Fibroblast of peridontal ligament (primary cell): ENCODE results near the gene TAS2R60.
A peak's percentile ranks its signal among the peaks of the same experiment; 100 is the strongest.
"Not testable (repeated sequence)": the region's sequence is repeated elsewhere in the genome, so short reads cannot be mapped to it uniquely, and the experiment has no call there.

Source experiments
- DNase-seq: peaks from one replicate; pipeline ENCODE4 v3.0.0-alpha.2; 2010; ENCODE audit errors: extremely low read depth

TAS2R60 gene

GRCh38 chr7:143410521-143411004 is 32.7 kb upstream of the TAS2R60 start:
- DNase-seq, result peak; percentile 70

GRCh38 chr7:143411976-143412708 is 31.1 kb upstream of the TAS2R60 start:
- DNase-seq, result no peak

DNA sequence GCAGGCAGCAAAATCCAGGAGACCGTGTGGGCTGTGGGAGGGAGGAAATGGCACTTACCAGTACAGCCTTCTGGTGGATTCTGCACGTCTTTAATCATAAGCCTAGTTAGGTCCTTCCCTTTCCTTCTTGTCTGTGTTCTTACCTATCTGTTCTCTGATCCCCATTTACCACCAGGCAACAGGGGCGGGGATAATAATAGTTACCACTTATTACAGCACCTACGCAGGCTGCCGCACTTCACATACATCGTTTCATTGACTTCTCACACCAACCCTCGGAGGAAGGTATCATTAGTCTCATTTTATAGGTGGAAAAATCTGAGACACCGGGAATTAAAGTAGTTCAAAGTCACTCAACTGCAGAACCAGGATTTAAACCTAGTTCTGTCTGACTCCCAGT is 30.1 kb upstream of the TAS2R60 start:
- no peak for DNase-seq

DNA sequence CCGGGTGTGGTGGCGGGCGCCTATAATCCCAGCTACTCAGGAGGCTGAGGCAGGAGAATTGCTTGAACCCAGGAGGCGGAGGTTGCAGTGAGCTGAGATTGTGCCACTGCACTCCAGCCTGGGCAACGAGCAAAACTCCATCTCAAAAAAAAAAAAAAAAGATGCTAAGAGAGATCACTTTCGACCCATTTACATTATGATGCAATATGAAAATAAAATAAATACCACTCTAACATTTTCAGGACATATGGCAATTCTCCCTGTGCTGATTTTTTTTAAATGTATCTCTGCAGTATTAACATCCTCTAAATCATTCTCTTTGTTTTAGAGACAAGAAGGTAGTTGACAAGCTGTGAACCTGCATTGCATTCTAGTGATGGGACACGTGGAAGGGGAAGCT is 28.0 kb upstream of the TAS2R60 start:
- peak; percentile 39 for DNase-seq

GRCh38 chr7:143415742-143416397 is 27.4 kb upstream of the TAS2R60 start:
- DNase-seq, result no peak

DNA sequence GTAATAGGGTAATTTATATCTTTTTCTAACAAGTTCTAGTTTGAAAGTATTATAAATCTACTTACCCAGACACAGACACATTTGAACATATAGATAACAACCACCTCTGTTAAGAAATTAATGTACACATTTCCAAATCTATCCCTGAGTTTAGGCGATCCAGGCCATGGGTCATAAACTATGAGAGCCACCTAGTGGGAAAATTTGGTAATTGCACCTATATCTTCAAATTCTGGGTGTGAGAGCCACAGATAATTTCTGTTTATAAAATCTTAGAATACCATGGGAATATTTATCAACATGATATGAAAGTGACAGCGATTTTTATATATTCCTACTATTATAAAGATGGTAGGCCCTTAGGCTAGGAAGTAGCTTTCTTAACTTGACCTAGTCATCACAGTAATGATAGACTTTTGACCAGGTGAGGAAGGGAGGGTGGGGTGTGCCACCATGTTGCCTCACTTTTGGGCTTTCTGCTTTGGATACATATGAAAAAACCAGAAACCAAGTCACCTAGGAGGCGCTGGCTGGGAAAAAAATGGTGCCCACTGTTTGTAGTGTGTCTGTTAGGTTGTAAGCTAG is 26.6 kb upstream of the TAS2R60 start:
- peak; percentile 75 for DNase-seq

GRCh38 chr7:143417734-143418383 is 25.4 kb upstream of the TAS2R60 start:
- no peak for DNase-seq

DNA sequence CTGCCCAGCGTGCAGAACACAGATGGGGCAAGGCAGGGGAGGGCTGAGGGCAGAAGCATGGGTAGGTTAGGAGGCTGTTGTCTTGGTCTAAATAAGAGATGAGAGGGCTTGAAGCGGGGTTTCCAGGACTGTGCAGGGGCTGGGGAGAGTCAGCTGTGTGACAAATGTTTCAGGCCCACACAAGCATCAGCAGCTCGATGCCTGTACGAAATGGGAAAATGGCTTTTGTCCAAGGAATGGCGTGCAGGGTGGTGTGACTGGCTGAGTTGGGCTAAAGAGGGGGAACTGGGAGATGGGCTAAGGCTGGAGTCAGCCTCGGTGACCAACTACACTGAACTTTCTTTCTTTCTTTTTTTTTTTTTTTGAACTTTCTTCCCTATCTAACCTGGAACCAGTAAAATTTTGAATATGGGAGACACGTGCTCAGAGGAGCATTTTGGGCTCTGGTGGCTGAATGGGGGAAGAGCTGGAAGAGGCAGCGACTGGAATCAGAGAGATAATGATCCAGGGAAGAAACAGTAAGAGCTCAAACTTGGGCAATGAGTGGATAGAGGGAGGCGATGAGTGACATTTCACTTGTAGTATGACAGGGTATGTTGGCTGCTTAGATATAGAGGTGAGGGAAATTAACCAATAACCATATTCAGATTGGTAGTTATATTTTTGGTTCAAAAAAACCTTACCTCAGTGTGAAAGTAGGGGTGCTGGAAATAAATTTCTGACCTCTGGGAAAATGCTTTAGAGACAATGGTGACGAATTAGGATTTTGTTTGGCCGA is 24.4 kb upstream of the TAS2R60 start:
- DNase-seq, result no peak

- no peak for DNase-seq
These were observed 23.4 kb upstream of the TAS2R60 start for GRCh38 chr7:143419880-143420279.

GRCh38 chr7:143420624-143421023 is 22.6 kb upstream of the TAS2R60 start:
- not testable (repeated sequence) for DNase-seq

- no peak for DNase-seq
These were observed 21.2 kb upstream of the TAS2R60 start for GRCh38 chr7:143422033-143422432.

- not testable (repeated sequence) for DNase-seq
These were observed 18.8 kb upstream of the TAS2R60 start for GRCh38 chr7:143424476-143424875.

DNA sequence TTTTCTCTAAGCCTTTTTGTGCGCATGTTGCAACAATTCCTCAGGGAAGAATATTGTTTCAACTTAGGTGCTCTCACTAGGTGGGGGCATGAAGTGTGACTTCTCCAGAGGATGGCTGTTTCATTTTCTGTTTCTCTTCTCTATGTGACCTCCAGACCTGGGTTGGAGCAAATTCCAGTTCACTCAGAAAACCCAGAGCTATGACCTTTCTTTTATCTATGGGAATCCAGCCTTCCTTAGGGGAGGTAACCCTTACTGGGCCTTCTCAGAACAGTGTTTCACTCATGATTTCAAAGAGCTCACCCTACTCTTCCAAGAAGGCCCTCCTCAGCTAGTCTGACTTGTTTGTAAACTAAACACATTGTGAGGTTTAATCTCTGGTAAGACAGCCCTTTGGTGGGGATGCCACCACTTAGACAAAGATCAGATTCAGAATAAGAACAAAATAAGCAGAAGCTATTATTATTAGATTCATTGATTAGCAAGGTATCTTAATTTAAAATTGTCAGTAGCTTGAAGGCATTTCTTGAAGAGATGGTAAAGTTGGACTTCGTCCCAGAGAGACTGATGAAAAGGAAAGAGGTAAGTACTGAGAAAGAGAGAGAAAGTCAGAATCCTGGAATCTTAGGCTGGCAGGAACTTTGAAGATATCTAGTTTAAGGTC is 16.6 kb upstream of the TAS2R60 start:
- no peak for DNase-seq

GRCh38 chr7:143429770-143430698 is 13.2 kb upstream of the TAS2R60 start:
- peak; percentile 30 for DNase-seq

GRCh38 chr7:143431109-143431508 is 12.1 kb upstream of the TAS2R60 start:
- DNase-seq, result no peak

DNA sequence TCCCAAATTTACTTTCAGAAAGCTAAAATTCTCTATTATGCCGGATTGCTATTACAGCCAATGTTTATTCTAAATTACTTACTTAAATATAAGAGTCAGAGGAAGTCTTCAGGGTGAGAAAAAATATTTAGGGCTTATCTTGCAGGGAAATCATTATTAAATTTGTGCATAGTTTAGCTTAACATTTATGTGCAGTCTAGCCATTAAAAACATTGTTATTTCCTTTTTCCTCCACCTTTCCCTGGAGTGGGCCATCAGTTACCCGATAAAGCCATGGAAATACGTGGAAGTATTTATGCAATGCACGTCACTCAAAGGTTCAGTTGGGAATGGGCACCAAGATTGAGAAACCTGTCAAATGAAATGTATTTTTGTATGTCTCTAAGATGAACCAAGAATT is 9.5 kb upstream of the TAS2R60 start:
- DNase-seq, result no peak

DNA sequence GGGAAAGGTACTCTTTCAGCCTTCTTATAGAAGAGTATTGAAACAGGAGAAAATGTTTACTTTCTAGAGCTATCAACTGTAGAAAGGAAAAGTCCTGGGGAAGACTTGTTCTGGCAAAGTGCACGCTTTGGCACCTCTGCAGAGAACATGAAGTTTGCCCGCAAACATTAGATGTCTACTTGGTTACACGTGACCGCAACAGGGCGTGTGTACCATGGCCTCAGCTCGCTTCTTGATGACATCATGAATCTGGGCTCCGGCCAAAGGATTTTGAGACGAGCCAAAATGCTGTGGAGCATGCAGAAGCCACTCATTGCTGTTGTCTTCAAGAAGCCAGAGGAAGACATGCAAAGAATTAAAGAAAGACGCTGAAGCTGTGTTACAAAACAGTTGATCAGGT is 8.6 kb upstream of the TAS2R60 start:
- DNase-seq, result peak; percentile 76

- no peak for DNase-seq
These were observed 8.0 kb upstream of the TAS2R60 start for GRCh38 chr7:143435266-143435665.

- no peak for DNase-seq
These were observed 6.8 kb upstream of the TAS2R60 start for GRCh38 chr7:143436325-143436946.

DNA sequence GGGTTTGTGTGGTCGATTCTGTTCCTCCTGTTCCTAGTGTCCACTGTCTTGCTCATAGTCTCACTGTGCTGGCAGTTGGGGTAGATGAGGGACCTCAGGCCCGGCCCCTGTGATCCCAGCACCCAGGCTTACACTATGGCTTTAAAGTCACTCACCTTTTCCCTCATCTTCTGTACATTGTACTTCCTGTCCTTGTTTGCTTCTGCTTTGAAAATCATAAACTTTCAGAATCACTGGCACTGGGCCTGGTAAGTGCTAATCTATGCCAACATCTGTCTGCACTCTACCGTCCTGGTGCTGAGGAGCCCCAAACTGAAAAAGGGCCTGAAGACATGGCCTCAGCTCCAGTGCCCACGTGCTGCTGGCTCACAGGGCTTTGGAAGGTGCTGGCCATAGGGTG is 5.7 kb upstream of the TAS2R60 start:
- no peak for DNase-seq
